H1 (cell line): ENCODE measurements around the gene SMAD7.
A peak's percentile ranks its signal among the peaks of the same experiment; 100 is the strongest.

Experiments
- ATF3 ChIP-seq: IDR thresholded peaks from 2 replicates; pipeline ENCODE4 v1.6.1; 2011; ENCODE audit warnings: low read depth, mild to moderate bottlenecking, low read length; ENCODE audit not compliant: insufficient read depth
- CTCF ChIP-seq, 3 experiments: IDR thresholded peaks; 1 replicate in 2 of 3; 2 replicates in 1 of 3; pipeline versions ENCODE4 v1.5.1 to v1.6.1; 2011; ENCODE audit warnings: low read length in 3 of 3, mild to moderate bottlenecking in 3 of 3, inconsistent platforms in 2 of 3, low read depth in 1 of 3, moderate library complexity in 1 of 3; ENCODE audit not compliant: insufficient read depth in 1 of 3; ENCODE audit errors: control extremely low read depth in 1 of 3
- EP300 ChIP-seq, 2 experiments: IDR thresholded peaks; 1 replicate in 1 of 2; 2 replicates in 1 of 2; pipeline ENCODE4 v1.6.1; 2011 to 2012; ENCODE audit warnings: low read depth in 2 of 2, low read length in 2 of 2, mild to moderate bottlenecking in 2 of 2, borderline replicate concordance in 1 of 2, inconsistent platforms in 1 of 2, moderate library complexity in 1 of 2
- EZH2 ChIP-seq: fragments of 200-600 bp; sonication (generic); IDR thresholded peaks from 2 replicates; pipeline ENCODE4 v1.7.1; 2012; ENCODE audit warnings: low read depth, mild to moderate bottlenecking, moderate library complexity, low read length, inconsistent platforms; ENCODE audit not compliant: severe bottlenecking
- HDAC2 ChIP-seq, 2 experiments: fragments of 300-600 bp in 1 of 2; sonication (generic) in 1 of 2; IDR thresholded peaks; 2 replicates each; pipeline ENCODE4 v1.6.1; 2011 to 2012; ENCODE audit warnings: low read depth in 2 of 2, low read length in 2 of 2, mild to moderate bottlenecking in 2 of 2, moderate library complexity in 2 of 2, borderline replicate concordance in 1 of 2, inconsistent platforms in 1 of 2
- POLR2A ChIP-seq, 2 experiments: IDR thresholded peaks; 1 replicate in 1 of 2; 2 replicates in 1 of 2; pipeline ENCODE4 v1.6.1; 2011; ENCODE audit warnings: low read depth in 2 of 2, low read length in 2 of 2, mild to moderate bottlenecking in 2 of 2; ENCODE audit errors: control extremely low read depth in 1 of 2
- SUZ12 ChIP-seq: fragments of 200-600 bp; sonication (generic); IDR thresholded peaks from 2 replicates; pipeline ENCODE4 v1.6.1; 2012; ENCODE audit warnings: mild to moderate bottlenecking, inconsistent platforms, low read length, moderate library complexity, mixed read lengths
- YY1 ChIP-seq: IDR thresholded peaks from 2 replicates; pipeline ENCODE4 v1.6.1; 2011; ENCODE audit warnings: low read depth, mild to moderate bottlenecking, low read length

DNA sequence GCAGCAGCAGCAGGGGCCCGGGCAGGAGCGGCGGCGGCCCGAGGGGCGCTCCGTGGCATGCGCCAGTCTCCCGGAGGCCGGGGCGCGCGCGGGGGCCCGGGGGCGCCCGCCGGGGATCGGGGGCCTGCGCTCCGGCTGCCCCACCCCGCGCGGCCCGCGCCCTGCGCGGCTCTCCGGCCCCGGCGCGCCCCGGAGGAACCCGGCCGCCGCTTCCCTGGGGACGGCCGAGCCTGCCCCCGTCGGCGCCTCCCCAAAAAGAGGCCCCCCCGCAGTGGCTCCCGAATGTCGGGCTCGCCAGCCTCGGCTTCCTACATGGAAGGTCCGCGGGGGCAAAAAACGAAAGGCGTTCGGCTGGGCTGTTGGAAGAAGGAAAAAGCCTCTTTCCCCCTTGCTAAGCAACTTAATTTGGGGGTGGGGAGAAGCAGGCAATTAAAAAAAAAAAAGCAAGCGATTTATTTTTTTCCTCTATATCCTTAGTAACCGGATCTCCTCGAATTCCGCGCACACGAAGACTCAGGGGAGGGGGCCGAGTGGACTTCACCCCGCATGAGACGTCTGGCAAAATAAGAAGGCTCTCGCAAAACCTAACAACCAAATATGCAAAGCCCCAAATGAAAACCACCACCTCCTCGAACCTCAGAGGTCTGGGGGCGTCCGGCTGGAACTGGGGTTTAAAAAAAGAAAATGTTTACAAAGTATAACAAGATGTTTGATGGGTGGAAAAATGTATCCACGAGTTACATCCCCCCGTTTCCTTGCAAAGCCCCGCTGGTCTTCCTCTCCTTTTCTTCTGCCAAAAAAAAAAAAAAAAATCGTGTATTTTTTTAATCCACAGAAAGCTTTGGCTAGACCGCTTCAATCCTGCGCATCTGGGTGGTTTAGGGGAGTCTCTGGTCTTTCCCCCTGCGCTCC lies at the start of gene SMAD7:
- TF ChIP-seq HDAC2 (IDR thresholded peaks at IDR 0.05; ENCODE audit: borderline replicate concordance in 1 of 2, low read depth in 2 of 2, low read length in 2 of 2) (no peak), CTCF (IDR thresholded peaks at IDR 0.05; ENCODE audit: control extremely low read depth in 1 of 3, insufficient read depth in 1 of 3, low read depth in 1 of 3, low read length in 3 of 3) (no peak), SUZ12 (no peak; the same call in 1 of the 2 replicates), EP300 (IDR thresholded peaks at IDR 0.05; ENCODE audit: borderline replicate concordance in 1 of 2, low read depth in 2 of 2, low read length in 2 of 2) (no peak), EZH2 (peak; percentile 31), POLR2A (IDR thresholded peaks at IDR 0.05; ENCODE audit: control extremely low read depth in 1 of 2, low read depth in 2 of 2, low read length in 2 of 2) (no peak), ATF3 (no peak), YY1 (no peak)
